Upper lobe of right lung (tissue), 1 donor: Measurements from ENCODE around the gene RPS6KA3. TPM values are rescaled to one million over a fixed set of nuclear protein-coding genes. Genes with fewer than 3 reads are reported as not detected.

Experiments
- ATAC-seq: fragments of 200-7000 bp; cut with Tn5 transposase; one replicate; pipeline ENCODE4 v1.9.1; 2020; ENCODE audit warnings: mild to moderate bottlenecking, moderate library complexity
- DNase-seq: peaks from one replicate; pipeline ENCODE4 v3.0.0-alpha.2; 2020
- H3K27ac ChIP-seq: fragments of 200-600 bp; one replicate; pipeline ENCODE4 v1.8.0; 2022
- H3K27me3 ChIP-seq: fragments of 200-600 bp; one replicate; pipeline ENCODE4 v1.8.0; 2022; ENCODE audit warnings: mild to moderate bottlenecking
- H3K36me3 ChIP-seq: fragments of 200-600 bp; one replicate; pipeline ENCODE4 v1.8.0; 2022
- H3K4me1 ChIP-seq: fragments of 200-600 bp; one replicate; pipeline ENCODE4 v1.8.0; 2022
- H3K4me3 ChIP-seq: fragments of 200-600 bp; one replicate; pipeline ENCODE4 v1.8.0; 2022; ENCODE audit warnings: mild to moderate bottlenecking
- H3K9me3 ChIP-seq: fragments of 200-600 bp; one replicate; pipeline ENCODE4 v1.8.0; 2022
- CTCF ChIP-seq: fragments of 200-600 bp; IDR thresholded peaks from one replicate; pipeline ENCODE4 v1.8.0; 2022; ENCODE audit warnings: antibody characterized with exemption
- intact Hi-C: fragments of 100-400 bp; cut with DNase I; formaldehyde crosslinking; loops from one replicate; pipeline ENCODE4 v1.11.0; 2022
- total RNA-seq: library from RNA; stranded (reverse); fragmentation: NEBNext Ultra II Directional; extraction: Animal tissue kit (Norgen Biotek cat#: 25700); gene quantifications from one replicate; pipeline ENCODE4 v1.2.1, GENCODE V29; 2021
- donor health status: DM: no; HTN: yes; CAD: no; lungs with severe emphysema.

Gene RPS6KA3
- total RNA-seq, 1 donor from 2014 or later: 70.5 TPM

GRCh38 chrX:20218836-20219505 is 47.7 kb downstream of the RPS6KA3 start:
- Histone ChIP-seq H3K4me3 (peak overlapping the region; percentile 33), H3K27ac (no peak overlapping the region), H3K36me3 (no peaks in the 10 kb centered on the region), H3K27me3 (no peaks in the 10 kb centered on the region), H3K4me1 (peaks cover 5% of the 10 kb centered on the region), H3K9me3 (no peaks in the 10 kb centered on the region)
- no peak for DNase-seq
- no peak for ATAC-seq
- TF ChIP-seq CTCF: no peak
- intact Hi-C loops: no loop called here

- DNase-seq: no peak
- Histone ChIP-seq H3K9me3 (no peaks in the 10 kb centered on the region), H3K4me3 (peak overlapping the region; percentile 33), H3K36me3 (no peaks in the 10 kb centered on the region), H3K27me3 (no peaks in the 10 kb centered on the region), H3K27ac (no peak overlapping the region), H3K4me1 (no peaks in the 10 kb centered on the region)
- no peak for TF ChIP-seq CTCF
- intact Hi-C loops: no loop called here
- ATAC-seq: no peak
These were observed 48.8 kb downstream of the RPS6KA3 start for GRCh38 chrX:20217906-20218305.

GRCh38 chrX:20217271-20217670 is 49.4 kb downstream of the RPS6KA3 start:
- no peaks in the 10 kb centered on the region for H3K9me3 ChIP-seq
- H3K4me3 ChIP-seq: peak overlapping the region; percentile 33
- no peak for TF ChIP-seq CTCF
- no peak for ATAC-seq
- no peaks in the 10 kb centered on the region for H3K4me1 ChIP-seq
- intact Hi-C loops: no loop called here
- DNase-seq: no peak
- no peak overlapping the region for H3K27ac ChIP-seq
- H3K36me3 ChIP-seq: no peaks in the 10 kb centered on the region
- no peaks in the 10 kb centered on the region for H3K27me3 ChIP-seq

GRCh38 chrX:20215565-20215964 is 51.1 kb downstream of the RPS6KA3 start:
- H3K36me3 ChIP-seq: no peaks in the 10 kb centered on the region
- H3K4me1 ChIP-seq: no peaks in the 10 kb centered on the region
- no peak for ATAC-seq
- intact Hi-C loops: no loop called here
- H3K4me3 ChIP-seq: no peak overlapping the region
- DNase-seq: no peak
- H3K9me3 ChIP-seq: no peaks in the 10 kb centered on the region
- no peak overlapping the region for H3K27ac ChIP-seq
- TF ChIP-seq CTCF: no peak
- no peaks in the 10 kb centered on the region for H3K27me3 ChIP-seq

- intact Hi-C loops: no loop called here
- no peaks in the 10 kb centered on the region for H3K27me3 ChIP-seq
- no peak overlapping the region for H3K27ac ChIP-seq
These were observed 54.1 kb downstream of the RPS6KA3 start for GRCh38 chrX:20212486-20213089.

More at GRCh38 chrX:20212486-20213089, 54.1 kb downstream of the RPS6KA3 start:
- Histone ChIP-seq H3K4me3 (no peak overlapping the region), H3K4me1 (no peaks in the 10 kb centered on the region), H3K9me3 (no peaks in the 10 kb centered on the region), H3K36me3 (peaks cover 3% of the 10 kb centered on the region)
- ATAC-seq (no peak), DNase-seq (no peak)
- TF ChIP-seq CTCF: no peak
